H1 (cell line): ENCODE data around the gene KLHL33. TPM values are rescaled to one million over a fixed set of nuclear protein-coding genes. Genes with fewer than 3 reads are reported as not detected.

Source experiments
- BCL11A ChIP-seq, 2 experiments: IDR thresholded peaks; one replicate each; pipeline ENCODE4 v1.6.1; 2011; ENCODE audit warnings: low read depth in 2 of 2, low read length in 2 of 2, mild to moderate bottlenecking in 2 of 2
- CREB1 ChIP-seq: IDR thresholded peaks from 2 replicates; pipeline ENCODE4 v1.6.1; 2012; ENCODE audit warnings: inconsistent platforms
- FOSL1 ChIP-seq: IDR thresholded peaks from 2 replicates; pipeline ENCODE4 v1.6.1; 2011; ENCODE audit warnings: mild to moderate bottlenecking, low read depth, low read length, moderate library complexity; ENCODE audit not compliant: insufficient read depth
- GABPA ChIP-seq: IDR thresholded peaks from 2 replicates; pipeline ENCODE4 v1.6.1; 2011; ENCODE audit warnings: mild to moderate bottlenecking, low read length, moderate library complexity, borderline replicate concordance; ENCODE audit not compliant: insufficient read depth
- RAD21 ChIP-seq, 2 experiments: IDR thresholded peaks in 1 of 2; conservative IDR thresholded peaks in 1 of 2; 2 replicates each; pipeline ENCODE4 v1.6.1; 2011; ENCODE audit warnings: low read depth in 2 of 2, low read length in 2 of 2, improper control_type of control experiment in 1 of 2, inconsistent platforms in 1 of 2, mild to moderate bottlenecking in 1 of 2, moderate library complexity in 1 of 2
- TBP ChIP-seq: IDR thresholded peaks from 2 replicates; pipeline ENCODE4 v1.6.1; 2011; ENCODE audit warnings: low read depth, low read length, improper control_type of control experiment
- USF2 ChIP-seq: IDR thresholded peaks from 2 replicates; pipeline ENCODE4 v1.6.1; 2011; ENCODE audit warnings: low read length, improper control_type of control experiment
- polyA plus RNA-seq, 7 experiments: library from polyadenylated mRNA; depleted of rRNA in 3 of 7; stranded (reverse) in 5 of 7; unstranded in 2 of 7; fragments of >200 nt in 5 of 7; fragments of 200-250 nt in 2 of 7; gene quantifications; 1 replicate in 5 of 7; 2 replicates in 1 of 7; 4 replicates in 1 of 7; pipeline versions ENCODE4 v1.2.1 to v1.2.3, GENCODE V29; 2011 to 2013; ENCODE audit warnings: missing spikeins in 2 of 7, mixed read lengths in 2 of 7
- total RNA-seq: library from RNA; stranded (reverse); fragmentation: NEBNext Ultra II Directional; extraction: Animal tissue kit (Norgen Biotek cat#: 25700); gene quantifications from 2 replicates; pipeline ENCODE4 v1.2.1, GENCODE V29; 2021

Gene KLHL33
- total and polyA plus RNA-seq, 2 of the 8 experiments (the other 6 are each of a cell fraction or from before 2014, with no cell fraction given), result 0.11 to 0.17 TPM

- TF ChIP-seq TBP (no peak), GABPA (no peak), BCL11A (IDR thresholded peaks at IDR 0.05; ENCODE audit: low read depth in 2 of 2, low read length in 2 of 2) (no peak), CREB1 (no peak), USF2 (no peak), FOSL1 (no peak), RAD21 (IDR thresholded peaks at IDR 0.05 in 1 of 2, conservative IDR thresholded peaks at IDR 0.05 in 1 of 2; ENCODE audit: low read depth in 2 of 2, low read length in 2 of 2) (no peak)
Measured at GRCh38 chr14:20429801-20430669, 5.9 kb downstream of the KLHL33 start (continued).
